Measurements from ENCODE around the gene SLC38A2. TPM values are rescaled to one million over a fixed set of nuclear protein-coding genes. Genes with fewer than 3 reads are reported as not detected.

SLC38A2 gene
- total RNA-seq, 1 donor = 1,020 TPM

GRCh38 chr12:46409342-46409741, 36.8 kb upstream of the SLC38A2 start:
- Histone ChIP-seq H3K4me3 (ENCODE audit: insufficient read depth, low read length) (no peak overlapping the region), H3K4me1 (ENCODE audit: insufficient read depth, low read length) (peaks cover 35% of the 10 kb centered on the region), H3K79me2 (ENCODE audit: insufficient read depth, low read length) (no peaks in the 10 kb centered on the region), H3K36me3 (ENCODE audit: insufficient read depth, low read length) (no peaks in the 10 kb centered on the region), H3K4me2 (ENCODE audit: insufficient read depth, low read length) (no peak overlapping the region), H2AFZ (ENCODE audit: low read length) (no peak overlapping the region), H4K20me1 (ENCODE audit: insufficient read depth, low read length) (no peaks in the 10 kb centered on the region), H3K9me3 (ENCODE audit: low read depth, low read length) (peaks cover 2% of the 10 kb centered on the region), H3K27me3 (ENCODE audit: insufficient read depth, low read length) (no peaks in the 10 kb centered on the region), H3K27ac (ENCODE audit: low read depth, low read length) (no peak overlapping the region)
- DNase-seq (ENCODE audit: insufficient read length, low spot score, missing footprints) = no peak
- no peak for TF ChIP-seq CTCF (IDR thresholded peaks at IDR 0.05; ENCODE audit: extremely low read depth, low read depth, low read length)

GRCh38 chr12:46408441-46408840, 35.9 kb upstream of the SLC38A2 start:
- peaks cover 2% of the 10 kb centered on the region for H3K9me3 ChIP-seq (ENCODE audit: low read depth, low read length)
- H3K4me1 ChIP-seq (ENCODE audit: insufficient read depth, low read length) = peaks cover 42% of the 10 kb centered on the region
- H3K27me3 ChIP-seq (ENCODE audit: insufficient read depth, low read length) = no peaks in the 10 kb centered on the region
- DNase-seq (ENCODE audit: insufficient read length, low spot score, missing footprints) = no peak
- no peak overlapping the region for H3K4me2 ChIP-seq (ENCODE audit: insufficient read depth, low read length)
- H3K4me3 ChIP-seq (ENCODE audit: insufficient read depth, low read length) = no peak overlapping the region
- no peaks in the 10 kb centered on the region for H4K20me1 ChIP-seq (ENCODE audit: insufficient read depth, low read length)
- no peak for TF ChIP-seq CTCF (IDR thresholded peaks at IDR 0.05; ENCODE audit: extremely low read depth, low read depth, low read length)
- no peaks in the 10 kb centered on the region for H3K79me2 ChIP-seq (ENCODE audit: insufficient read depth, low read length)
- no peak overlapping the region for H2AFZ ChIP-seq (ENCODE audit: low read length)
- H3K36me3 ChIP-seq (ENCODE audit: insufficient read depth, low read length) = no peaks in the 10 kb centered on the region
- no peak overlapping the region for H3K27ac ChIP-seq (ENCODE audit: low read depth, low read length)

- peaks cover 51% of the 10 kb centered on the region for H3K4me1 ChIP-seq (ENCODE audit: insufficient read depth, low read length)
- no peaks in the 10 kb centered on the region for H4K20me1 ChIP-seq (ENCODE audit: insufficient read depth, low read length)
- peak overlapping the region; percentile 50 for H3K27ac ChIP-seq (ENCODE audit: low read depth, low read length)
- no peak overlapping the region for H2AFZ ChIP-seq (ENCODE audit: low read length)
- DNase-seq (ENCODE audit: insufficient read length, low spot score, missing footprints) = no peak
- no peaks in the 10 kb centered on the region for H3K27me3 ChIP-seq (ENCODE audit: insufficient read depth, low read length)
- H3K9me3 ChIP-seq (ENCODE audit: low read depth, low read length) = peaks cover 2% of the 10 kb centered on the region
- H3K36me3 ChIP-seq (ENCODE audit: insufficient read depth, low read length) = no peaks in the 10 kb centered on the region
- TF ChIP-seq CTCF (IDR thresholded peaks at IDR 0.05; ENCODE audit: extremely low read depth, low read depth, low read length) = no peak
- no peaks in the 10 kb centered on the region for H3K79me2 ChIP-seq (ENCODE audit: insufficient read depth, low read length)
- no peak overlapping the region for H3K4me2 ChIP-seq (ENCODE audit: insufficient read depth, low read length)
- no peak overlapping the region for H3K4me3 ChIP-seq (ENCODE audit: insufficient read depth, low read length)
Observed at GRCh38 chr12:46407361-46407760, 34.8 kb upstream of the SLC38A2 start.

GRCh38 chr12:46406352-46407027, 33.9 kb upstream of the SLC38A2 start:
- Histone ChIP-seq H3K79me2 (ENCODE audit: insufficient read depth, low read length) (no peaks in the 10 kb centered on the region), H3K27ac (ENCODE audit: low read depth, low read length) (peak overlapping the region; percentile 50), H3K27me3 (ENCODE audit: insufficient read depth, low read length) (no peaks in the 10 kb centered on the region), H3K4me1 (ENCODE audit: insufficient read depth, low read length) (peaks cover 60% of the 10 kb centered on the region), H2AFZ (ENCODE audit: low read length) (peak overlapping the region; percentile 11), H4K20me1 (ENCODE audit: insufficient read depth, low read length) (no peaks in the 10 kb centered on the region), H3K36me3 (ENCODE audit: insufficient read depth, low read length) (no peaks in the 10 kb centered on the region), H3K4me3 (ENCODE audit: insufficient read depth, low read length) (no peak overlapping the region), H3K4me2 (ENCODE audit: insufficient read depth, low read length) (no peak overlapping the region), H3K9me3 (ENCODE audit: low read depth, low read length) (peaks cover 2% of the 10 kb centered on the region)
- TF ChIP-seq CTCF (IDR thresholded peaks at IDR 0.05; ENCODE audit: extremely low read depth, low read depth, low read length) = no peak
- DNase-seq (ENCODE audit: insufficient read length, low spot score, missing footprints) = no peak
